Stomach (tissue), 4 donors: ENCODE results near the gene STK17A.

ENCODE experiments used
- POLR2A ChIP-seq, 4 donors: fragments of 450-650 bp; IDR thresholded peaks; one replicate each; pipeline ENCODE4 v1.6.1; 2016; ENCODE audit warnings: antibody characterized with exemption in 4 of 4, control low read depth in 2 of 4, mild to moderate bottlenecking in 1 of 4, moderate library complexity in 1 of 4
- TF ChIP-seq, protein P1 (sequence below), 7 experiments: fragments of 450-650 bp in 4 of 7; fragments of 200-600 bp in 3 of 7; sonication (generic) in 3 of 7; IDR thresholded peaks; one replicate each; pipeline ENCODE4 v1.5.1; 2016 to 2019; ENCODE audit warnings: antibody characterized with exemption in 7 of 7, control low read depth in 2 of 7, mild to moderate bottlenecking in 1 of 7

DNA sequence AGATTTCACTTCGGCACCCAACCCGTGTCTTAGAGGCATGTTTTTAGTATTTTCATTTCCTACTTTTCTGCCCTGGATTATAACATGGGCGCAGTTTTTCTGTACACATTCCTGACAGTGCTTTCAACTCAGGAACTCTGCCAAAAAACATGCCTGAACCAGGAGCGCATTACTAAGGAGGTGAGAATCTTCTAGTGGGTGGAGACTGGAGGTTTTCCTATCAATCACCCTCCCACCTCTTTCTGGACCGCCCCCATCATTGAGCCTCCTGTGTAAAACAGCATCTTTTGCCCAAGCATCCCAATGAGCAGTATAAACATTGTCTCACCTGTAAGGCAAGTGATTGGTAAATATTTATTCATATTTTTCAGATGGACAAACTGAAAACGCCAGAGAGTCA lies 53.2 kb downstream of the STK17A start:
- TF ChIP-seq, protein P1, sequence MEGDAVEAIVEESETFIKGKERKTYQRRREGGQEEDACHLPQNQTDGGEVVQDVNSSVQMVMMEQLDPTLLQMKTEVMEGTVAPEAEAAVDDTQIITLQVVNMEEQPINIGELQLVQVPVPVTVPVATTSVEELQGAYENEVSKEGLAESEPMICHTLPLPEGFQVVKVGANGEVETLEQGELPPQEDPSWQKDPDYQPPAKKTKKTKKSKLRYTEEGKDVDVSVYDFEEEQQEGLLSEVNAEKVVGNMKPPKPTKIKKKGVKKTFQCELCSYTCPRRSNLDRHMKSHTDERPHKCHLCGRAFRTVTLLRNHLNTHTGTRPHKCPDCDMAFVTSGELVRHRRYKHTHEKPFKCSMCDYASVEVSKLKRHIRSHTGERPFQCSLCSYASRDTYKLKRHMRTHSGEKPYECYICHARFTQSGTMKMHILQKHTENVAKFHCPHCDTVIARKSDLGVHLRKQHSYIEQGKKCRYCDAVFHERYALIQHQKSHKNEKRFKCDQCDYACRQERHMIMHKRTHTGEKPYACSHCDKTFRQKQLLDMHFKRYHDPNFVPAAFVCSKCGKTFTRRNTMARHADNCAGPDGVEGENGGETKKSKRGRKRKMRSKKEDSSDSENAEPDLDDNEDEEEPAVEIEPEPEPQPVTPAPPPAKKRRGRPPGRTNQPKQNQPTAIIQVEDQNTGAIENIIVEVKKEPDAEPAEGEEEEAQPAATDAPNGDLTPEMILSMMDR (IDR thresholded peaks at IDR 0.05), result no peak
- no peak for TF ChIP-seq POLR2A (IDR thresholded peaks at IDR 0.05)
